HepG2 (cell line): Measurements from ENCODE around the gene ITGB5.

Experiments
- CERS6 ChIP-seq: sonication (generic); formaldehyde crosslinking; IDR thresholded peaks from 2 replicates; pipeline ENCODE4 v1.5.0; 2020; ENCODE audit warnings: missing genetic modification reagents
- FOXA1 ChIP-seq, 2 experiments: fragments of 450-650 bp in 1 of 2; sonication (generic) in 1 of 2; formaldehyde crosslinking in 1 of 2; IDR thresholded peaks; 2 replicates each; pipeline versions ENCODE4 v1.4.0 to v1.6.1; 2016 to 2020; ENCODE audit warnings: missing genetic modification reagents in 1 of 2
- HMGXB4 ChIP-seq, 2 experiments: sonication (generic) in 1 of 2; formaldehyde crosslinking in 1 of 2; IDR thresholded peaks; 2 replicates each; pipeline versions ENCODE4 v1.4.0 to v1.6.1; 2018 to 2020; ENCODE audit warnings: missing genetic modification reagents in 2 of 2, borderline replicate concordance in 1 of 2, low read depth in 1 of 2, mild to moderate bottlenecking in 1 of 2, missing biosample characterization in 1 of 2
- RELA ChIP-seq: sonication (generic); formaldehyde crosslinking; IDR thresholded peaks from 2 replicates; pipeline ENCODE4 v1.4.0; 2020; ENCODE audit warnings: missing genetic modification reagents
- SMC3 ChIP-seq: IDR thresholded peaks from 2 replicates; pipeline ENCODE4 v1.6.1; 2011; ENCODE audit warnings: low read length, improper control_type of control experiment
- SP5 ChIP-seq: IDR thresholded peaks from 2 replicates; pipeline ENCODE4 v1.6.1; 2016; ENCODE audit warnings: low read depth, borderline replicate concordance
- ZNF431 ChIP-seq: sonication (generic); formaldehyde crosslinking; IDR thresholded peaks from 2 replicates; pipeline ENCODE4 v1.9.0; 2022; ENCODE audit warnings: missing genetic modification reagents, low read depth, mild to moderate bottlenecking, borderline replicate concordance
- ZNF644 ChIP-seq: IDR thresholded peaks from 2 replicates; pipeline ENCODE4 v1.6.1; 2016; ENCODE audit warnings: low read depth

GRCh38 chr3:124838963-124839362 is 48.2 kb downstream of the ITGB5 start:
- TF ChIP-seq CERS6 (no peak), ZNF431 (no peak), ZNF644 (no peak), SP5 (no peak), SMC3 (no peak; the same call in 1 of the 2 replicates), FOXA1 (IDR thresholded peaks at IDR 0.05) (no peak), FOXA1 (CRISPR knock-in tag; IDR thresholded peaks at IDR 0.05) (no peak), RELA (no peak), HMGXB4 (CRISPR knock-in tag; IDR thresholded peaks at IDR 0.05; ENCODE audit: borderline replicate concordance in 1 of 2, low read depth in 1 of 2) (no peak)
